Activated naive CD8-positive, alpha-beta T cell treated with anti-CD3 and anti-CD28 coated beads for 36 hours (primary cell): Measurements from ENCODE around the gene BTBD18. TPM values are rescaled to one million over a fixed set of nuclear protein-coding genes. Genes with fewer than 3 reads are reported as not detected.
A peak's percentile ranks its signal among the peaks of the same experiment; 100 is the strongest.
"Not testable (repeated sequence)": the region's sequence is repeated elsewhere in the genome, so short reads cannot be mapped to it uniquely, and the experiment has no call there.

Experiments
- DNase-seq: peaks from one replicate; pipeline ENCODE4 v3.0.0; 2021
- H3K27ac Mint-ChIP-seq: one replicate; pipeline ENCODE4 v1.8.0; 2022; ENCODE audit warnings: mild to moderate bottlenecking, moderate library complexity, mixed read lengths
- H3K27me3 Mint-ChIP-seq: one replicate; pipeline ENCODE4 v1.8.0; 2022; ENCODE audit warnings: mild to moderate bottlenecking, mixed read lengths
- H3K36me3 Mint-ChIP-seq: one replicate; pipeline ENCODE4 v1.8.0; 2021; ENCODE audit warnings: mild to moderate bottlenecking, mixed read lengths
- H3K4me1 Mint-ChIP-seq: one replicate; pipeline ENCODE4 v1.8.0; 2021; ENCODE audit warnings: mixed read lengths
- H3K4me3 Mint-ChIP-seq: one replicate; pipeline ENCODE4 v1.8.0; 2022; ENCODE audit warnings: mild to moderate bottlenecking, moderate library complexity, mixed read lengths
- H3K9me3 Mint-ChIP-seq: one replicate; pipeline ENCODE4 v1.8.0; 2022; ENCODE audit warnings: mixed read lengths
- total RNA-seq, 2 experiments: library from RNA; stranded (reverse); gene quantifications; one replicate each; pipeline ENCODE4 v1.2.3, GENCODE V29; 2021

Gene BTBD18
- total RNA-seq, 2 experiments from 2014 or later = not detected

DNA sequence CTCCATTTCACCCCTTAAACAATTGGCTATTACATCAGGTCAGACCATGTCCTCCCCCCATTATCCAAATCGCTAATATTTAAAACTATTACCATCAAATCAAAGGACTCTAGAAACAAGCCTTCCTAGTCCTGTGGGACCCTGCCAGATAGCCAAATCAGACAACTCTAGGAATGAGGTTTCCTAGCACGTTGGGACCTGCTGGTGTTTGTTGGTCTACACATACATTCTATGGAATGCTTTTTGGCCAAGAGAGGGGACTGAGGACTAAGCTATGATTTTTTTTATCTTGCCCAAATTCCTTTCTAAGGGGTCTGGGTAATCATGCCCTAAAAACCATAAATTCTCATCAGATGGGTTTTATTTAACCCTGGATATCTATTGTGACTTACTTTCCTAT is 24.4 kb downstream of the BTBD18 start:
- Mint-ChIP-seq H3K36me3 (peaks cover 5% of the 10 kb centered on the region), H3K27ac (no peak overlapping the region), H3K27me3 (no peaks in the 10 kb centered on the region), H3K4me3 (no peak overlapping the region), H3K4me1 (peaks cover 14% of the 10 kb centered on the region), H3K9me3 (no peaks in the 10 kb centered on the region)
- no peak for DNase-seq

DNA sequence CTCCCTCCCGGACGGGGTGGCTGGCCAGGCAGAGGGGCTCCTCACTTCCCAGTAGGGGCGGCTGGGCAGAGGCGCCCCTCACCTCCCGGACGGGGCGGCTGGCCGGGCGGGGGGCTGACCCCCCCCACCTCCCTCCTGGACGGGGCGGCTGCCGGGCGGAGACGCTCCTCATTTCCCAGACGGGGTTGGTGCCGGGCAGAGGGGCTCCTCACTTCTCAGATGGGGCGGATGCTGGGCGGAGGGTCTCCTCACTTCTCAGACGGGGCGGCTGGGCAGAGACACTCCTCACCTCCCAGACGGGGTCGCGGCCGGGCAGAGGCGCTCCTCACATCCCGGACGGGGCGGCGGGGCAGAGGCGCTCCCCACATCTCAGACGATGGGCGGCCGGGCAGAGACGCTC is 34.9 kb downstream of the BTBD18 start:
- H3K4me3 Mint-ChIP-seq, H3K27me3 Mint-ChIP-seq: not testable (repeated sequence)

DNA sequence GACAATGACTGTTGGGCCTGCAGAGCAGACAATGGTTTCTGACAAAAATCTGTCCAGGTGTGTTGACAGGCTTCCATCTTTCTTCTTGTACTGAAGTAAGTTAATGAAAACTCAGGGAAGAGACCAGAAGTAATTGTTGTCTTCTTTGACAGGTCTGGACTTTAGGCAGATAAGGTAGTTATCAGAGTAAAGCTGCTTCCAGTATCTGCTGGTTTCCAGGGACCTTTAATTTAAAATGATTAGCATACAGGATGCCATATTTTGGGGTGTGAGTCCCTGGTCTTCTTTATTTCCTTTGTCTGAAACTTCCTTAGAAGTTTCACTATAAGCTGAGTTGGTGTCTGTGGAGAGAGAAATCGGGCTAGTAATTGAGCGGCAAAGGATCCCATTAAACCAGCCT is 37.8 kb downstream of the BTBD18 start:
- H3K4me3 Mint-ChIP-seq = peak overlapping the region; percentile 94
- DNase-seq = no peak
- H3K4me1 Mint-ChIP-seq = peaks cover 36% of the 10 kb centered on the region
- H3K27me3 Mint-ChIP-seq = no peaks in the 10 kb centered on the region
- H3K36me3 Mint-ChIP-seq = peaks cover 17% of the 10 kb centered on the region
- H3K27ac Mint-ChIP-seq = no peak overlapping the region
- no peaks in the 10 kb centered on the region for H3K9me3 Mint-ChIP-seq

More for the DNA sequence above, 34.9 kb downstream of the BTBD18 start:
- H3K27ac Mint-ChIP-seq, H3K9me3 Mint-ChIP-seq, DNase-seq: not testable (repeated sequence)
- Mint-ChIP-seq H3K4me1 (peaks cover 16% of the 10 kb centered on the region), H3K36me3 (peaks cover 23% of the 10 kb centered on the region)

DNA sequence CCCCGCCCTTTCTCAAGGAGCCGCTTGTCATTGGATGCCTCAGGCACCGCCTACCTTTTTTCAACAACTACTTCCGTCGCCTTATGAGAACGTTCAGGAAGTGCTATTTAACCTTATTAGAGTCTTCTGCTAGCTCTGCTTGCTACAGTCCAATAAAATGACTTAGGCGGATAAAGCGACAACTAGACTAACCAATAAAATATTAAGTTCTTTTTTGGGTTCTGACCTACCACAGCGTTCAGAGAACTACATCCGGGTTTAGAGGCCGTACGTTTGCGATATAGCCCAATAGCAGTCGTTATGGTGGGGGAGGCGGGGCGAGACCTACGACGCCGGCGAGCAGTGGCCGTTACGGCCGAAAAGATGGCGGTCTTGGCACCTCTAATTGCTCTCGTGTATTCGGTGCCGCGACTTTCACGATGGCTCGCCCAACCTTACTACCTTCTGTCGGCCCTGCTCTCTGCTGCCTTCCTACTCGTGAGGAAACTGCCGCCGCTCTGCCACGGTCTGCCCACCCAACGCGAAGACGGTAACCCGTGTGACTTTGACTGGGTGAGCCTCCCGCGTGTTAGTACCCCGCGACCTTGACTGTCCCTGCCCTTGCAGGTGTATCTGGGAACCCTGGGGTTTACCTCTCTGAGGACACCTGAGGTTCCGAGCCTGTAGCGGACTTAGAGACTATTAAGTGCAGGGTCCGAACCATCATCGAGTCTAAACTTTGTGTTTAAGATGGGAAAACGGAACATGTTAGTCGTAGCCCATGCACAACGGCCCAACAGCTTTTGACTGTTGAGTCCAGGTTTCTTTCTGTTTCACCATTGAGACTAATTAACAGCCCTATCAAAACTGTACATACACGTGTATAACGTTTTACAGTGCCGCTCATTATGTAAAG is 39.1 kb downstream of the BTBD18 start, which contains the start of gene TMX2:
TSS of gene TMX2 (plus strand) at position 338 of the 895 bp plus-strand sequence. CDS start at position 364, 26 bp downstream.
- Mint-ChIP-seq H3K4me3 (peak within 1 kb of the TSS; percentile 94), H3K27me3 (no peaks in the 10 kb centered on the region), H3K9me3 (no peaks in the 10 kb centered on the region), H3K27ac (peak within 1 kb of the TSS; percentile 95), H3K4me1 (peaks cover 44% of the 10 kb centered on the region), H3K36me3 (peaks cover 9% of the 10 kb centered on the region)
- peak; percentile 89 for DNase-seq

DNA sequence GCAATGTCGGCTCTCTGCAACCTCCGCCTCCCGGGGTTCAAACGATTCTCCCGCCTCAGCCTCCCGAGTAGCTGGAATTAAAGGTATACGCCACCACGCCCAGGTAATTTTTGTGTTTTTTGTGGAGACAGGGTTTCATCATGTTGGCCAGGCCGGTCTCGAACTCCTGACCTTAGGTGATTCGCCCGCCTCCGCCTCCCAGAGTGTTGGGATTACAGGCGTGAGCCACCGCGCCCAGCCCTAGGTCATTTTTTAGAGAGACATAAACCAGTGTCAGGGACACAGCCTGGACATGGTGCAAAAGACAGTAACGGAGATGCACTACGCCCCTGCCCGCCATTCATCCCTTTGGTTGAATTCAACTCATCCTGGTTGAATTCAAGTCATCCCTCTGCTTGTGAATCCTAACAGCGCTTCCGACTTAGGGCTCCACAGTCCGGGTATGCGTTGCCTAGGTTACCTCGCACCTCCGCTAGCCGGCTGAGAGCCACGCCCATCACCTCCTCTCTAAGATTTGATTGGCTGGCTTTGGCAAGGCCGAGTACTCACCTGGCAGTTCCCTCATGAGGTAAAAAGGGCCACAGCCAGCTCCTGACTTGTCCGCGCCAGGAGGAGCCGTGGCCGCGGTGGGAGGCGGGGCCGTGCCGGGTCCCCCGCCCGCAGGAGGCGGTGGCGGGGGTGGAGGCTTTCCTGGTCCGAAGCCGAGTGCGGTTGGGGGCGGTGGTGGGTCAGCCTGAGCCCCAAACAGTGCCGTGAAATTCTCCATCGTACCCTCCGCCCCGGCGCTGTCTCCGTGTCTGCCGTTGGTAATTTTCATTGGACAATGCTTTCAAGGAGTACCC is 40.0 kb downstream of the BTBD18 start, which contains the start of gene MED19:
TSS of gene MED19 (minus strand) at position 802 of the 842 bp plus-strand sequence. CDS start at position 766, 36 bp downstream.
- Mint-ChIP-seq H3K27me3 (no peaks in the 10 kb centered on the region), H3K4me3 (peak within 1 kb of the TSS; percentile 94), H3K27ac (peak within 1 kb of the TSS; percentile 95), H3K36me3 (peaks cover 9% of the 10 kb centered on the region), H3K4me1 (peaks cover 45% of the 10 kb centered on the region), H3K9me3 (no peaks in the 10 kb centered on the region)
- DNase-seq = peak; percentile 78

DNA sequence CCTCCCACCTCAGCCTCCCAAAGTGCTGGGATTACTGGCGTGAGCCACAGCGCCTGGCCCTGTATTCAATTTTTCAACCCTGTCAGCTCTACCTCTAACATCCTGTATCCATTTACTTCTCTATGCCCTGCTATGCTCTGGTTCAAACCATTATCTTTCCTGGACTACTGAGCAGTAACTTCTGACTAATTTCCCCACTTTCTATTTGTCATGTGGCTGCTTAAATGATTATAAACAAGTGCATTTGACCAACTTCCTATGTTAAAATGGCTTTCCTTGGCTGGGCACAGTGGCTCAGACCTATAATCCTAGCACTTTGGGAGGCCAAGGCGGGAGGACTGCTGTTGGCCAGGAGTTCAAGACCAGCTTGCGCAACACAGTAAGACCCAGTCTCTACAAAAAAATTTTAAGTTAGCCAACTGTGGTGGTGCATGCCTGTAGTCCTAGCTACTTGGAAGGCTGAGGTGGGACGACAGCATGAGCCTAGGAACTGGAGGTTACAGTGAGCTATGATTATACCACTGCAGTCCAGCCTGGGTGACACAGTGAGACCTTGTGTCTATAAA is 41.7 kb downstream of the BTBD18 start:
- H3K4me3 Mint-ChIP-seq = no peak overlapping the region
- peaks cover 9% of the 10 kb centered on the region for H3K36me3 Mint-ChIP-seq
- H3K9me3 Mint-ChIP-seq = no peaks in the 10 kb centered on the region
- H3K27me3 Mint-ChIP-seq = no peaks in the 10 kb centered on the region
- DNase-seq = no peak
- peaks cover 43% of the 10 kb centered on the region for H3K4me1 Mint-ChIP-seq
- H3K27ac Mint-ChIP-seq = peak overlapping the region; percentile 50

DNA sequence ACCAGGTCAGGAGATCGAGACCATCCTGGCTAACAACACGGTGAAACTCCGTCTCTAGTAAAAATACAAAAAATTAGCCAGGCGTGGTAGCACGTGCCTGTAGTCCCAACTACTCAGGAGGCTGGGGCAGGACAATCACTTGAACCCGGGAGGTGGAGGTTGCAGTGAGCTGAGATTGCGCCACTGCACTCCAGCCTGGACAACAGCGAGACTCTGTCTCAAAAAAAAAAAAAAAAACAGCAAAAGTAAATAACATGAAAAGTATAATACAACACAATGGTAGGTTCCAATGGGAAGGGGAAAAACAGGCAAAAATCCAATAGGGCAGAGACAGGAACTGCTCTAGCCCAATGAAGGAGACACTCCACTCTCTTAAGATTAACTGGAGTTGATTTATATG is 46.2 kb downstream of the BTBD18 start:
- not testable (repeated sequence) for H3K9me3 Mint-ChIP-seq, DNase-seq, H3K27me3 Mint-ChIP-seq, H3K4me3 Mint-ChIP-seq, H3K36me3 Mint-ChIP-seq, H3K27ac Mint-ChIP-seq
- peaks cover 22% of the 10 kb centered on the region for H3K4me1 Mint-ChIP-seq

DNA sequence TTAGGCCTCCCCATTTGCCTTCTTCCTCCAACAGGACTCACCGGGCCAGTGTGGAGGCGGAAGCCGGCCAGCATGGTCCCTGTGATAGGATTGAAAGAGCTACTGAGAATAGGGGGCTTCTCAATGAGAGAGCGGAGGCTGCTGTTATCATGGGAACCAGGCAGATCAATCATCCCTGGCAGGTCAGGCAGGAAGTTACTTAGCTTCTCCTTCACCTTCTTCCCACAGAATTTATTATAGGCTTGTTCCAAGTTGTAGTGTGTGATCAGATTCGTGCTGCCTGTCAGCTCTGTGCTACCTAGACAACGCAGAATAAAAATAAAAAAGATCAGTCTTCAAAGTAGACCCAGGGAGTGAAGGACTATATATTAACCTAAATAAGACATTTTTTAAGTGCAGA is 46.7 kb downstream of the BTBD18 start:
- H3K36me3 Mint-ChIP-seq = peaks cover 3% of the 10 kb centered on the region
- peaks cover 19% of the 10 kb centered on the region for H3K4me1 Mint-ChIP-seq
- H3K27ac Mint-ChIP-seq = peak overlapping the region; percentile 46

DNA sequence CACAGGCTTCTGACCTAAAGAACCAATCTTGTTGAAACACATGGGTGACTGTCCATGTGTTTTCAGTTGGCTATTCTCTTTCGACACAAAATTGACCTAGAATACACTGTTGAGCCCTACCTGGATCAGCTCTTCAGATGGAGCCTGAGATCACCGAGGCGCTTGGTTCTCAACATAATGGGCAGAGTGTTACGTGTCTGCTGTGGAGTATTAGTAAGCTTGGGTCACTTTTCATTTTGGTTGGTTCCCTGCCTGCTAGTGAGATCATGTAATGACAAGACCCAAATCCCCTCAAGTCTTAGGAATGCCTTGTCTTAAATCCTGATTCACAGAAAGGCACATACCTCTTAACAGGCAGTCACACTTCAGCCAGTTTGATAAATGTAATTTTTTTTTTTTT is 48.3 kb downstream of the BTBD18 start:
- no peaks in the 10 kb centered on the region for H3K27me3 Mint-ChIP-seq
- H3K36me3 Mint-ChIP-seq = peaks cover 8% of the 10 kb centered on the region
- no peak for DNase-seq

More for the DNA sequence above, 46.7 kb downstream of the BTBD18 start:
- Mint-ChIP-seq H3K4me3 (no peak overlapping the region), H3K27me3 (no peaks in the 10 kb centered on the region), H3K9me3 (no peaks in the 10 kb centered on the region)
- DNase-seq = no peak

DNA sequence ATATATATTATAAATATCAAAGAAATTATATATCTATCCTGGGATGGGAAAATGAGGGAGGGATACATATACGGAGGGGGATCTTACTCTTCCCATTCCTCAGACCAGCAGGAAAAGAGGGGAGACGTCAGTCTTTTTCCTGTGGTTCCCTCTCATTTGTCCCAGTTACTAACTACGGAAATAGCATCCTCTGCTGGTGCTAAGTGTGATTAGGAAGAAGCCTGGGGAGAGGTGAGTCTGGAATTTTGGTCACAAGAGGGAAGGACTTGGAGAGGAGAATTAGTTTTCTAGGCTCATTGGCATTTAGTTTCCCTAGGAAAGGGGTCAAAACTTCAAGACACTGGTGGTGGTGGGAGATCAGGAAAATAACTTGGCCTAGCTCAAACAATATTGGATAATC is 51.2 kb downstream of the BTBD18 start:
- Mint-ChIP-seq H3K4me3 (no peak overlapping the region), H3K27me3 (no peaks in the 10 kb centered on the region), H3K36me3 (peaks cover 17% of the 10 kb centered on the region), H3K4me1 (peaks cover 2% of the 10 kb centered on the region), H3K9me3 (no peaks in the 10 kb centered on the region), H3K27ac (no peak overlapping the region)
- DNase-seq = no peak

More for the DNA sequence above, 48.3 kb downstream of the BTBD18 start:
- H3K9me3 Mint-ChIP-seq = no peaks in the 10 kb centered on the region
- no peak overlapping the region for H3K4me3 Mint-ChIP-seq
- H3K27ac Mint-ChIP-seq = no peak overlapping the region
- H3K4me1 Mint-ChIP-seq = peaks cover 7% of the 10 kb centered on the region

DNA sequence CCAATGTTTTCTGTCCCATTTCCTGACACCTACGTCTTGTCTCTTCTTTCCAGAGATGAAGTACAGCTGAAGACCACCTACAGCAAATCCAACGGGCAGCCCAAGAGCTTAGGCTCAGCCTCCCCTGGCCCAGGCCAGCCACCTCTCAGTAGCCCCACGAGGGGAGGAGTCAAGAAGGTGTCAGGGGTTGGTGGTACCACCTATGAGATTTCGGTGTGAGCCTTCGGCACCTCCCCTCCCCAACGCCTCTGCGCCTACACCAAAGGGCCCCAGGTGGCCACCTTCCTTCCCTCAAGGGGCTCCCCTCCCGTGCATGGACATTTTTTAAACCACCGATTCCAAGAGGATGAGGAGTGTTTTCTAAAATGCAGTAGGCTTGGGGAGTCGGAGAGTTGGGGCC is 51.8 kb downstream of the BTBD18 start:
- Mint-ChIP-seq H3K36me3 (peaks cover 17% of the 10 kb centered on the region), H3K9me3 (no peaks in the 10 kb centered on the region), H3K4me1 (peaks cover 2% of the 10 kb centered on the region), H3K4me3 (no peak overlapping the region), H3K27ac (no peak overlapping the region), H3K27me3 (no peaks in the 10 kb centered on the region)
- DNase-seq = no peak

DNA sequence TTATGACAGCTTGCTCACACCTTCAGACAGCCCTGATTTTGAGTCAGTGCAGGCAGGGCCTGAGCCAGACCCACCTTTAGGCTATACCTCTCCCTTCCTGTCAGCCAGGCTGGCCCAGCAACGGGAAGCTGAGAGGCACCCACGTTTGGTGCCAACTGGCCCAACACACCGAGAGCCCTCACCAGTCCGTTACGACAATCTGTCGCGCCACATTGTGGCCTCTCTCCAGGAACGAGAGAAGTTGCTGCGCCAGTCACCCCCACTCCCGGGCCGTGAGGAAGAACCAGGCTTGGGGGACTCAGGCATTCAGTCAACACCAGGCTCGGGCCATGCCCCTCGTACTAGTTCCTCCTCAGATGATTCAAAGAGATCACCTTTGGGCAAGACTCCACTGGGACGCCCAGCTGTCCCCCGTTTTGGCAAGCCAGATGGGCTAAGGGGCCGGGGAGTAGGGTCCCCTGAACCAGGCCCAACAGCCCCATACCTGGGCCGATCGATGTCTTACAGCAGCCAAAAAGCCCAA is 52.7 kb downstream of the BTBD18 start:
- H3K4me3 Mint-ChIP-seq = no peak overlapping the region
- no peaks in the 10 kb centered on the region for H3K27me3 Mint-ChIP-seq
- H3K27ac Mint-ChIP-seq = no peak overlapping the region
- no peaks in the 10 kb centered on the region for H3K4me1 Mint-ChIP-seq
- no peak for DNase-seq
- H3K9me3 Mint-ChIP-seq = no peaks in the 10 kb centered on the region
- peaks cover 17% of the 10 kb centered on the region for H3K36me3 Mint-ChIP-seq
